Measurements from ENCODE around the gene TMEM158.

DNA sequence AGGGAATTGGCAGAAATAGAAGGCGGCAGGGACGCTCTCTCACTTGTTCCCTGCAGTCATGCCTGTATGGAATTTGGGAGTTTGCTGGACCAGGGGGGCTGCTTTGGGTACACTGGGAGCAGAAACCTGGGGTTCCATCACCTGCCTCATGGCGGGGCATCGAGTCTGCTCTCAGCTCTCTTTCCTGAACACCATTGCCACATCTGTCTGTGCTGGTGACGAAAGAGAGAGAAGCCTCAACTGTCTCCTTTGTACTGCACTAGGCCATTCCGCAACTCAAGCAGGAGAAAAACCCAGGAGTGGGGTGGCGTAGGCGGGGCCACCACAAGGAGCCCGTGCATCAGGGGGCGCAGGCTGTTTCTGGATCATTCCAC is 14.0 kb downstream of the TMEM158 start:
- TF ChIP-seq, protein P1, sequence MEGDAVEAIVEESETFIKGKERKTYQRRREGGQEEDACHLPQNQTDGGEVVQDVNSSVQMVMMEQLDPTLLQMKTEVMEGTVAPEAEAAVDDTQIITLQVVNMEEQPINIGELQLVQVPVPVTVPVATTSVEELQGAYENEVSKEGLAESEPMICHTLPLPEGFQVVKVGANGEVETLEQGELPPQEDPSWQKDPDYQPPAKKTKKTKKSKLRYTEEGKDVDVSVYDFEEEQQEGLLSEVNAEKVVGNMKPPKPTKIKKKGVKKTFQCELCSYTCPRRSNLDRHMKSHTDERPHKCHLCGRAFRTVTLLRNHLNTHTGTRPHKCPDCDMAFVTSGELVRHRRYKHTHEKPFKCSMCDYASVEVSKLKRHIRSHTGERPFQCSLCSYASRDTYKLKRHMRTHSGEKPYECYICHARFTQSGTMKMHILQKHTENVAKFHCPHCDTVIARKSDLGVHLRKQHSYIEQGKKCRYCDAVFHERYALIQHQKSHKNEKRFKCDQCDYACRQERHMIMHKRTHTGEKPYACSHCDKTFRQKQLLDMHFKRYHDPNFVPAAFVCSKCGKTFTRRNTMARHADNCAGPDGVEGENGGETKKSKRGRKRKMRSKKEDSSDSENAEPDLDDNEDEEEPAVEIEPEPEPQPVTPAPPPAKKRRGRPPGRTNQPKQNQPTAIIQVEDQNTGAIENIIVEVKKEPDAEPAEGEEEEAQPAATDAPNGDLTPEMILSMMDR (IDR thresholded peaks at IDR 0.05), result no peak
- TF ChIP-seq POLR2A (IDR thresholded peaks at IDR 0.05) (no peak), EP300 (IDR thresholded peaks at IDR 0.05) (no peak)
